GM12864 (cell line): ENCODE results near the gene FNDC1.

Experiments
- DNase-seq: peaks from one replicate; pipeline ENCODE4 v3.0.0-alpha.2; 2011; ENCODE audit warnings: low read depth
- H3K4me3 ChIP-seq: 2 replicates; pipeline ENCODE4 v1.5.1; 2011; ENCODE audit warnings: mild to moderate bottlenecking, low read depth, low read length, control low read depth
- CTCF ChIP-seq: IDR thresholded peaks from 2 replicates; pipeline ENCODE4 v1.5.1; 2011; ENCODE audit warnings: low read depth, mild to moderate bottlenecking, moderate library complexity, low read length, control low read depth, inconsistent platforms; ENCODE audit errors: missing control alignments

FNDC1 gene

GRCh38 chr6:159232106-159232645 lies 63.0 kb downstream of the FNDC1 start:
- no peak overlapping the region for H3K4me3 ChIP-seq
- TF ChIP-seq CTCF = no peak
- no peak for DNase-seq

- TF ChIP-seq CTCF = no peak
- no peak overlapping the region for H3K4me3 ChIP-seq
- no peak for DNase-seq
These were observed 63.6 kb downstream of the FNDC1 start for GRCh38 chr6:159232751-159233150.

- no peak for TF ChIP-seq CTCF
- no peak for DNase-seq
- no peak overlapping the region for H3K4me3 ChIP-seq
These were observed 64.3 kb downstream of the FNDC1 start for GRCh38 chr6:159233365-159234101.

GRCh38 chr6:159234102-159234553 lies 64.9 kb downstream of the FNDC1 start:
- no peak overlapping the region for H3K4me3 ChIP-seq
- DNase-seq = no peak
- no peak for TF ChIP-seq CTCF

- H3K4me3 ChIP-seq = no peak overlapping the region
- DNase-seq = no peak
- no peak for TF ChIP-seq CTCF
These were observed 69.8 kb downstream of the FNDC1 start for GRCh38 chr6:159238920-159239558.

GRCh38 chr6:159249128-159249527 lies 79.9 kb downstream of the FNDC1 start:
- no peak for TF ChIP-seq CTCF
- no peak overlapping the region for H3K4me3 ChIP-seq
- DNase-seq = no peak
